Activated CD4-positive, alpha-beta T cell treated with anti-CD3 and anti-CD28 coated beads, Interleukin-2, amount 10 ng/mL, durations not matched to agents 7 days and 5 days (primary cell): Measurements from ENCODE around the gene FKBP4. TPM values are rescaled to one million over a fixed set of nuclear protein-coding genes. Genes with fewer than 3 reads are reported as not detected.
A peak's percentile ranks its signal among the peaks of the same experiment; 100 is the strongest.

Experiments
- CTCF ChIA-PET: fragments of 350-600 bp; sonication (Branson Sonifier 250); formaldehyde crosslinking; loops from one replicate; lab custom pipeline; 2021; ENCODE audit warnings: antibody characterized with exemption; lab: Charles Lee
- POLR2A ChIA-PET: fragments of 350-600 bp; sonication (Branson Sonifier 250); formaldehyde crosslinking; loops from one replicate; lab custom pipeline; 2021; ENCODE audit warnings: antibody characterized with exemption; lab: Charles Lee
- DNase-seq: peaks from one replicate; pipeline ENCODE4 v3.0.0-alpha.2; 2020
- H3K27ac Mint-ChIP-seq: one replicate; pipeline ENCODE4 v1.8.0; 2021; ENCODE audit warnings: mild to moderate bottlenecking, moderate library complexity, mixed read lengths
- H3K27me3 Mint-ChIP-seq: one replicate; pipeline ENCODE4 v1.8.0; 2021; ENCODE audit warnings: mixed read lengths
- H3K36me3 Mint-ChIP-seq: one replicate; pipeline ENCODE4 v1.8.0; 2021; ENCODE audit warnings: low read depth, mixed read lengths
- H3K4me1 Mint-ChIP-seq: one replicate; pipeline ENCODE4 v1.8.0; 2021; ENCODE audit warnings: mixed read lengths
- H3K4me3 Mint-ChIP-seq: one replicate; pipeline ENCODE4 v1.8.0; 2021; ENCODE audit warnings: mild to moderate bottlenecking, moderate library complexity, mixed read lengths
- H3K9me3 Mint-ChIP-seq: one replicate; pipeline ENCODE4 v1.8.0; 2021; ENCODE audit warnings: mixed read lengths
- total RNA-seq, 2 experiments: library from RNA; stranded (reverse); gene quantifications; one replicate each; pipeline ENCODE4 v1.2.3, GENCODE V29; 2021

FKBP4 gene
- total RNA-seq, 2 experiments from 2014 or later, result 47.2 to 68.2 TPM

DNA sequence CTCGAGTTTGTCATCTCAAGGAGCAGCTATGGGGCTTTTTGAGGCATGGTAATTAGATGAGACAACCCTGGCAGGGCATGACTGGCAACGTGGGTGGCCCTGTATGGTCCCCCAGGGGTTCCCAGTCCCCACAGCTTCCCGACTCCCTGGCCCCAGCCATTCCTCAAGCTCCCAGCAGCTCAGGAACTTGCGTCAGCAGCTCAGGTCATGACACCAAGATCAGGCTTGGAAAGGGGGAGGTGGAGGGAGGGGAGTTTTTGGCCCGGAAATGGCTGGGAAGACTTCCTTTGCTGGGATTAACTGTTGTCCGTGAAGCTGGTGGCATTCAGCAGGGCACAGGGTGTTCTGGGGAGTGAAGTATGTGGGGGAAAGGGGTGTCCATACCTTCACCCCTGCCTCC, 50.5 kb downstream of the FKBP4 start:
- Mint-ChIP-seq H3K27ac (no peak overlapping the region), H3K36me3 (peaks cover 1% of the 10 kb centered on the region), H3K4me3 (no peak overlapping the region), H3K27me3 (no peaks in the 10 kb centered on the region), H3K9me3 (no peaks in the 10 kb centered on the region), H3K4me1 (no peaks in the 10 kb centered on the region)
- POLR2A ChIA-PET, result no interaction called here
- CTCF ChIA-PET, result interaction anchor here (1.5 kb wide), 1 partner anchor 9 kb away, joined by 4 read pairs; no protein-coding TSS in a partner anchor
- DNase-seq, result no peak

GRCh38 chr12:2851931-2852330, 57.2 kb downstream of the FKBP4 start:
- H3K9me3 Mint-ChIP-seq, result no peaks in the 10 kb centered on the region
- no peak overlapping the region for H3K4me3 Mint-ChIP-seq
- peaks cover 1% of the 10 kb centered on the region for H3K36me3 Mint-ChIP-seq
- ChIA-PET POLR2A (no interaction called here), CTCF (interaction anchor here (0.6 to 1.1 kb wide), 2 partner anchors 8 to 1820 kb away, joined by 4 read pairs; no protein-coding TSS in a partner anchor)
- H3K27me3 Mint-ChIP-seq, result no peaks in the 10 kb centered on the region
- no peak for DNase-seq
- H3K27ac Mint-ChIP-seq, result no peak overlapping the region
- H3K4me1 Mint-ChIP-seq, result peaks cover 2% of the 10 kb centered on the region

- Mint-ChIP-seq H3K27ac (no peak overlapping the region), H3K4me3 (no peak overlapping the region), H3K9me3 (no peaks in the 10 kb centered on the region), H3K27me3 (no peaks in the 10 kb centered on the region), H3K36me3 (peaks cover 5% of the 10 kb centered on the region), H3K4me1 (peaks cover 2% of the 10 kb centered on the region)
- ChIA-PET CTCF (interaction anchor here (0.7 to 3.2 kb wide), 8 partner anchors 8 to 224 kb away, joined by 3 to 7 read pairs (median 4); no protein-coding TSS in a partner anchor), POLR2A (no interaction called here)
- DNase-seq, result peak; percentile 48
Observed at GRCh38 chr12:2853626-2854025, 58.9 kb downstream of the FKBP4 start.

Other genes with a start within 250 kb of the FKBP4 start
- 10 to 100 TPM; 43.5 to 48.2 TPM for gene ITFG2, start 17.7 kb downstream of the FKBP4 start, total RNA-seq
- gene NRIP2, start 40.1 kb downstream of the FKBP4 start, total RNA-seq, result not detected
- under 1 TPM; 0.29 to 0.35 TPM for gene TEX52, start 62.1 kb downstream of the FKBP4 start, total RNA-seq
- gene FOXM1, start 82.2 kb downstream of the FKBP4 start, total RNA-seq, result 100 to 1,000 TPM; 119 to 131 TPM
- gene RHNO1, start 82.3 kb downstream of the FKBP4 start, total RNA-seq, result 10 to 100 TPM; 53.6 to 61.4 TPM
- gene TULP3, start 95.9 kb downstream of the FKBP4 start, total RNA-seq, result 1 to 10 TPM; 8.6 to 9.1 TPM
- gene TEAD4, start 164.4 kb downstream of the FKBP4 start, total RNA-seq, result under 1 TPM; 0.69 to 1.00 TPM